GM12874 (cell line): Measurements from ENCODE around the gene SUN2.

Experiments used
- CTCF ChIP-seq: IDR thresholded peaks from 2 replicates; pipeline ENCODE4 v1.5.1; 2011; ENCODE audit warnings: low read depth, mild to moderate bottlenecking, control low read depth, low read length, moderate library complexity; ENCODE audit not compliant: insufficient read depth

The SUN2 gene

GRCh38 chr22:38756711-38757463, 1.1 kb upstream of the SUN2 start:
- TF ChIP-seq CTCF, result no peak

- TF ChIP-seq CTCF, result no peak
Observed at GRCh38 chr22:38755155-38755910, 465 bp downstream of the SUN2 start.

- TF ChIP-seq CTCF, result no peak
Observed at GRCh38 chr22:38754751-38755154, 1.0 kb downstream of the SUN2 start.

- no peak for TF ChIP-seq CTCF
Observed at GRCh38 chr22:38753948-38754750, 1.6 kb downstream of the SUN2 start.

- no peak for TF ChIP-seq CTCF
Observed at GRCh38 chr22:38751422-38752346, 4.1 kb downstream of the SUN2 start.

GRCh38 chr22:38751066-38751421, 4.8 kb downstream of the SUN2 start:
- TF ChIP-seq CTCF, result no peak
